Effector memory CD8-positive, alpha-beta T cell (primary cell): ENCODE results near the gene ENC1.

ENCODE experiments used
- ATAC-seq: fragments of 150-1000 bp; cut with Tn5 transposase; replicated peaks from 2 replicates; pipeline ENCODE4 v1.10.0; 2021; ENCODE audit warnings: mild to moderate bottlenecking, moderate library complexity
- DNase-seq, 3 experiments: peaks; one replicate each; pipeline ENCODE4 v3.0.0; 2021
- H3K27ac Mint-ChIP-seq, 2 donors: one replicate each; pipeline ENCODE4 v1.8.0; 2022; ENCODE audit warnings: mild to moderate bottlenecking in 2 of 2, mixed read lengths in 2 of 2, moderate library complexity in 2 of 2
- H3K27me3 Mint-ChIP-seq, 2 donors: one replicate each; pipeline ENCODE4 v1.8.0; 2022; ENCODE audit warnings: mixed read lengths in 2 of 2
- H3K36me3 Mint-ChIP-seq: one replicate; pipeline ENCODE4 v1.8.0; 2022; ENCODE audit warnings: mild to moderate bottlenecking, moderate library complexity, mixed read lengths; ENCODE audit not compliant: insufficient read depth
- H3K4me1 Mint-ChIP-seq, 2 donors: one replicate each; pipeline ENCODE4 v1.8.0; 2022; ENCODE audit warnings: low read depth in 2 of 2, mixed read lengths in 2 of 2
- H3K4me3 Mint-ChIP-seq, 2 donors: one replicate each; pipeline ENCODE4 v1.8.0; 2022; ENCODE audit warnings: mild to moderate bottlenecking in 2 of 2, mixed read lengths in 2 of 2, moderate library complexity in 2 of 2
- H3K9me3 Mint-ChIP-seq, 2 donors: one replicate each; pipeline ENCODE4 v1.8.0; 2022; ENCODE audit warnings: mixed read lengths in 2 of 2

ENC1 gene

DNA sequence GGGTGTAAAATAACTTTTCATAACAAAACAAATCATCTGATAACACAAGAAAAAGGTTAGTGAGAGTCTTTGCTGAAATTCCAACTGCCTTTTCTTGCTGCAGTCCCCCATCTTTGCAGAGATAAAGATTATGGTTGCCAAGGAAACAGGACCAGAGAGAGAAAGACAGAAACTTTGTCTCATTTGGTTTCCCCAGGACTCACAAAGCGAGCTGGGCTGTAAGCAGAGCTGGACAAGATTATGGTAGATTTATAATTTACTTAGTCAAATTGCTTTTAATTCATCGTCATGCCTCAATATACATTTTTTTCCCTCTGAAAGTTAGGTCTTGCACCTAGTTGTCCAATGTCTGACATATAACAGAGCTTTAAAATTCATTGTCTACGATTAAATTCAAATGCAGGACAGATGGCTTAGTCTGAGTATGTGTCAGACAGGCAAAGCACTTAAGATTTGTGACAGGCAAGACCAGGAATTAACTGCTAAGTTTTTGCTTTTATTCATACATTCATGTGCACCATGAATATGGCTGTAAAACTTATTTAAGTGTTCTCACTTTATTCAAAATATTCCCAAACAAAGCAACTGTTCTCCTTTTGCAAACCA, 17.4 kb downstream of the ENC1 start:
- peaks cover 10 to 52% of the 10 kb centered on the region in 2 donors for H3K27me3 Mint-ChIP-seq
- H3K36me3 Mint-ChIP-seq: peaks cover 9% of the 10 kb centered on the region
- ATAC-seq (no peak), DNase-seq (no peak)
- no peak overlapping the region for H3K27ac Mint-ChIP-seq
- H3K4me1 Mint-ChIP-seq: peaks cover 0 to 7% of the 10 kb centered on the region in 2 donors
- no peaks in the 10 kb centered on the region for H3K9me3 Mint-ChIP-seq
- H3K4me3 Mint-ChIP-seq: no peak overlapping the region

GRCh38 chr5:74622122-74622521, 18.4 kb downstream of the ENC1 start:
- Mint-ChIP-seq H3K9me3 (no peaks in the 10 kb centered on the region), H3K4me3 (no peak overlapping the region), H3K27me3 (peaks cover 10 to 59% of the 10 kb centered on the region in 2 donors), H3K4me1 (no peaks in the 10 kb centered on the region), H3K36me3 (peaks cover 9% of the 10 kb centered on the region), H3K27ac (no peak overlapping the region)
- DNase-seq: no peak
- no peak for ATAC-seq

- H3K9me3 Mint-ChIP-seq: no peaks in the 10 kb centered on the region
- H3K4me3 Mint-ChIP-seq: no peak overlapping the region
- H3K27ac Mint-ChIP-seq: no peak overlapping the region
- DNase-seq (no peak), ATAC-seq (no peak)
- peaks cover 6% of the 10 kb centered on the region for H3K36me3 Mint-ChIP-seq
- H3K27me3 Mint-ChIP-seq: peaks cover 10 to 58% of the 10 kb centered on the region in 2 donors
- H3K4me1 Mint-ChIP-seq: no peaks in the 10 kb centered on the region
These were observed 19.0 kb downstream of the ENC1 start for GRCh38 chr5:74621492-74621891.

DNA sequence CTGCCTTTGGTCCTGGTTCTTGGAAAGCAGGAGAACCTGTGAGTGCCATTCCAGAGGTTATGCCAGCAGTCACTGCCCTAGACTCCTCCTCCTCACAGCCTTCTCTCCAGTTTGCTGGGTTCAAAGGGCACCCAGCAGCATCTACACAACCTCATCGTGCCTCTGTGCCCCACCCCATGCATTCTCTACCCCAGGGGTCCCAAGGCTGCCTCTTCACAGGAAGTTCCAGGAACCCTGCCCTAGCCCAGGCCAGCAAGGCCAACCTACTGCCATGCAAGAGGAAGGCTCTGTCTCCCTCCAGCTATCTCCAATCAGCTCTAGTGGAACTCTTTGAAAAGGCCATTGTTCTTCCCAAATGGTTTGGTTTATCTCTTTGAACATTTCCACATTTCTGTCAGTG, 21.2 kb downstream of the ENC1 start:
- H3K27ac Mint-ChIP-seq: peak overlapping the region in 1 of 2 donors; percentile 47
- H3K9me3 Mint-ChIP-seq: no peaks in the 10 kb centered on the region
- H3K36me3 Mint-ChIP-seq: no peaks in the 10 kb centered on the region
- no peak overlapping the region for H3K4me3 Mint-ChIP-seq
- H3K27me3 Mint-ChIP-seq: peaks cover 10 to 48% of the 10 kb centered on the region in 2 donors
- DNase-seq: no peak
- no peak for ATAC-seq
- H3K4me1 Mint-ChIP-seq: no peaks in the 10 kb centered on the region

DNA sequence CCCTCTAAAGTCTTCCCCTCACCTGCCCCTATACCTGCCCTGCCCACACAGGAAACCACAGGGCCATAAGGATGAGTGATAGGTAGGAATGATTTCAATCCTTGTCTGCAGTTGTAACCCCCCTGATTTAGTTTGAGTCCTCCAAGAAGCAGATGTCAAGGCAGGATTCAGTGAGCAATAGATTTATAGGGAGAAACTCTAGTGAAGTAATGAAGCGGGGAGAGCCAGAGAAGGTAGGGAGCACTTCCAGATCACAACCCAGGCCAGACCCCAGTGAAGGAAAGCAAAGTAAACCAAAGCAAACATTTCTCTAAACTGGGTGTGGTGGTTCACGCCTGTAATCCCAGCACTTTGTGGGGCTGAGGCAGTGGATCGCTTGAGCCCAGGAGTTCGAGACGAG, 22.4 kb downstream of the ENC1 start:
- Mint-ChIP-seq H3K4me3 (no peak overlapping the region), H3K27me3 (peaks cover 10 to 37% of the 10 kb centered on the region in 2 donors), H3K36me3 (no peaks in the 10 kb centered on the region), H3K4me1 (no peaks in the 10 kb centered on the region), H3K9me3 (no peaks in the 10 kb centered on the region), H3K27ac (no peak overlapping the region)
- ATAC-seq (no peak), DNase-seq (no peak)

- Mint-ChIP-seq H3K4me1 (no peaks in the 10 kb centered on the region), H3K9me3 (no peaks in the 10 kb centered on the region), H3K27me3 (peaks cover 10 to 37% of the 10 kb centered on the region in 2 donors), H3K4me3 (no peak overlapping the region), H3K36me3 (no peaks in the 10 kb centered on the region), H3K27ac (no peak overlapping the region)
- no peak for ATAC-seq
- DNase-seq: no peak
These were observed 23.3 kb downstream of the ENC1 start for GRCh38 chr5:74617202-74617601.

GRCh38 chr5:74616236-74617146, 24.0 kb downstream of the ENC1 start:
- Mint-ChIP-seq H3K4me3 (no peak overlapping the region), H3K27ac (no peak overlapping the region), H3K4me1 (no peaks in the 10 kb centered on the region), H3K27me3 (peaks cover 5 to 37% of the 10 kb centered on the region in 2 donors), H3K9me3 (no peaks in the 10 kb centered on the region), H3K36me3 (no peaks in the 10 kb centered on the region)
- no peak for DNase-seq
- no peak for ATAC-seq

GRCh38 chr5:74613283-74613682, 27.2 kb downstream of the ENC1 start:
- Mint-ChIP-seq H3K27ac (no peak overlapping the region), H3K4me3 (no peak overlapping the region), H3K4me1 (no peaks in the 10 kb centered on the region), H3K9me3 (no peaks in the 10 kb centered on the region), H3K27me3 (peaks cover 0 to 19% of the 10 kb centered on the region in 2 donors), H3K36me3 (no peaks in the 10 kb centered on the region)
- DNase-seq: no peak
- ATAC-seq: no peak

GRCh38 chr5:74612045-74612444, 28.5 kb downstream of the ENC1 start:
- Mint-ChIP-seq H3K4me3 (no peak overlapping the region), H3K36me3 (no peaks in the 10 kb centered on the region), H3K27me3 (peaks cover 0 to 10% of the 10 kb centered on the region in 2 donors), H3K9me3 (no peaks in the 10 kb centered on the region), H3K27ac (no peak overlapping the region), H3K4me1 (no peaks in the 10 kb centered on the region)
- no peak for DNase-seq
- no peak for ATAC-seq

GRCh38 chr5:74608736-74609601, 31.6 kb downstream of the ENC1 start:
- no peak for DNase-seq
- Mint-ChIP-seq H3K27me3 (peaks cover 2 to 10% of the 10 kb centered on the region in 2 donors), H3K9me3 (no peaks in the 10 kb centered on the region), H3K4me3 (no peak overlapping the region), H3K4me1 (no peaks in the 10 kb centered on the region), H3K27ac (peak overlapping the region in 1 of 2 donors; percentile 79), H3K36me3 (no peaks in the 10 kb centered on the region)
- ATAC-seq: no peak

GRCh38 chr5:74605759-74606158, 34.8 kb downstream of the ENC1 start:
- no peak for DNase-seq
- Mint-ChIP-seq H3K27ac (no peak overlapping the region), H3K9me3 (no peaks in the 10 kb centered on the region), H3K27me3 (peaks cover 22 to 36% of the 10 kb centered on the region in 2 donors), H3K4me1 (no peaks in the 10 kb centered on the region), H3K4me3 (no peak overlapping the region), H3K36me3 (no peaks in the 10 kb centered on the region)
- no peak for ATAC-seq

DNA sequence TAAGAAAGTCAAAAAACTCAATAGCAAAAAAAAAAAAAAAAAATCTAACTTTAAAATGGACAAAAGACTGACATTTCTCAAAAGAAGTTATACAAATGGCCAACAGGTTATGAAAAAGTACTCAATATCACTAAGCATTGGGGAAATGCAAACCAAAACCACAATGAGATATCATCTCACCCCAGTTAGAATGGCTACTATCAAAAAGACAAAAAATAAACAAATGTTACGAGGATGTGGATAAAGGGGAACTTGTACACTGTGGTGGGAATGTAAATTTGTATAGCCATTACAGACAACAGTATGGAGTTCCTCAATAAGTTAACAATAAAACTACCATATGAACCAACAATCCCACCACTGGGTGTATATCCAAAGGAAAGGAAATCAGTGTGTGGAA, 37.2 kb downstream of the ENC1 start:
- H3K4me1 Mint-ChIP-seq: no peaks in the 10 kb centered on the region
- DNase-seq (no peak), ATAC-seq (no peak)
- no peak overlapping the region for H3K4me3 Mint-ChIP-seq
- H3K36me3 Mint-ChIP-seq: no peaks in the 10 kb centered on the region
- no peaks in the 10 kb centered on the region for H3K9me3 Mint-ChIP-seq
- H3K27ac Mint-ChIP-seq: no peak overlapping the region
- peaks cover 28 to 36% of the 10 kb centered on the region in 2 donors for H3K27me3 Mint-ChIP-seq

DNA sequence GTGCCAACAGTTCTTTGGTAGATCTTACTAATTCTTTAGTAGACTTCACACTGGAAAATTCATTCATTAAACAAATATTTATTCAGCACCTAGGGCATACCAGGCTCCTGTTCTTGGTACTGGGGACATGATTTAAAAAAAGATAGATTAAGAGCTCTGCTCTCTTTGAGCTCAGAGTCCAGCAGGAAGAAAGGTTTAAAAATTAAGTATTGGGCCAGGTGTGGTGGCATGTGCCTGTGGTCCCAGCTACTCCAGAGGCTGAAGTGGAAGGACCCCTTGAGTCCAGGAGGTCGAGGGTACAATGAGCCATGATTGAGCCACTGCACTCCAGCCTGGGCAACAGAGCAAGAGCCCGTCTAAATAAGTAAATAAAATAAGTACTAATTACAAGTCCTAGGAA, 41.4 kb downstream of the ENC1 start:
- peaks cover 37 to 48% of the 10 kb centered on the region in 2 donors for H3K27me3 Mint-ChIP-seq
- no peaks in the 10 kb centered on the region for H3K36me3 Mint-ChIP-seq
- DNase-seq (no peak), ATAC-seq (no peak)
- H3K4me3 Mint-ChIP-seq: no peak overlapping the region
- H3K27ac Mint-ChIP-seq: peak overlapping the region in 1 of 2 donors; percentile 14
- no peaks in the 10 kb centered on the region for H3K4me1 Mint-ChIP-seq
- H3K9me3 Mint-ChIP-seq: no peaks in the 10 kb centered on the region
